HepG2 (cell line): Measurements from ENCODE around the gene GTPBP6. TPM values are rescaled to one million over a fixed set of nuclear protein-coding genes. Genes with fewer than 3 reads are reported as not detected.

Experiments used
- GABPA ChIP-seq, 2 experiments: IDR thresholded peaks; 2 replicates each; pipeline ENCODE4 v1.6.1; 2011 to 2016; ENCODE audit warnings: low read depth in 2 of 2, low read length in 1 of 2, missing biosample characterization in 1 of 2, missing genetic modification characterization in 1 of 2
- GLMP ChIP-seq: sonication (generic); formaldehyde crosslinking; IDR thresholded peaks from 2 replicates; pipeline ENCODE4 v1.9.0; 2021; ENCODE audit warnings: missing genetic modification reagents, mild to moderate bottlenecking, borderline replicate concordance
- NCOA1 ChIP-seq: sonication (generic); formaldehyde crosslinking; IDR thresholded peaks from 2 replicates; pipeline ENCODE4 v1.9.0; 2021; ENCODE audit warnings: missing genetic modification reagents
- PLSCR1 ChIP-seq: sonication (generic); formaldehyde crosslinking; IDR thresholded peaks from 2 replicates; pipeline ENCODE4 v1.5.0; 2020; ENCODE audit warnings: missing genetic modification reagents, mild to moderate bottlenecking, borderline replicate concordance
- RFXANK ChIP-seq: IDR thresholded peaks from 2 replicates; pipeline ENCODE4 v1.6.1; 2016
- TMF1 ChIP-seq: sonication (generic); formaldehyde crosslinking; IDR thresholded peaks from 2 replicates; pipeline ENCODE4 v1.8.1; 2022; ENCODE audit warnings: low read depth, missing genetic modification reagents
- ZMAT3 ChIP-seq: sonication (generic); formaldehyde crosslinking; conservative IDR thresholded peaks from 2 replicates; pipeline ENCODE4 v1.7.0; 2021; ENCODE audit warnings: missing genetic modification reagents
- ZMYM2 ChIP-seq: sonication (generic); formaldehyde crosslinking; IDR thresholded peaks from 2 replicates; pipeline ENCODE4 v1.8.0; 2022; ENCODE audit warnings: mild to moderate bottlenecking, missing genetic modification reagents
- ZNF12 ChIP-seq: sonication (generic); formaldehyde crosslinking; IDR thresholded peaks from 2 replicates; pipeline ENCODE4 v1.5.0; 2020; ENCODE audit warnings: missing genetic modification reagents
- ZNF234 ChIP-seq: sonication (generic); formaldehyde crosslinking; conservative IDR thresholded peaks from 2 replicates; pipeline ENCODE4 v1.5.1; 2020; ENCODE audit warnings: mild to moderate bottlenecking, missing genetic modification reagents
- ZNF317 ChIP-seq: sonication (generic); formaldehyde crosslinking; IDR thresholded peaks from 2 replicates; pipeline ENCODE4 v1.5.0; 2020; ENCODE audit warnings: mild to moderate bottlenecking, missing genetic modification reagents
- ZNF614 ChIP-seq: IDR thresholded peaks from 2 replicates; pipeline ENCODE4 v1.6.1; 2018; ENCODE audit warnings: missing biosample characterization, missing genetic modification reagents, inconsistent platforms, borderline replicate concordance
- ZNF703 ChIP-seq: sonication (generic); formaldehyde crosslinking; IDR thresholded peaks from 2 replicates; pipeline ENCODE4 v1.5.1; 2020; ENCODE audit warnings: missing genetic modification reagents, mild to moderate bottlenecking, moderate library complexity, borderline replicate concordance
- ZSCAN30 ChIP-seq: sonication (generic); formaldehyde crosslinking; IDR thresholded peaks from 2 replicates; pipeline ENCODE4 v1.5.0; 2020; ENCODE audit warnings: mild to moderate bottlenecking, missing genetic modification reagents
- polyA plus RNA-seq, 8 experiments: library from polyadenylated mRNA; depleted of rRNA in 3 of 8; stranded (reverse) in 7 of 8; unstranded in 1 of 8; fragments of >200 nt; fragmentation: Illumina TruSeq in 4 of 8; extraction: Trizol in 4 of 8; gene quantifications; 2 replicates each; pipeline versions ENCODE4 v1.2.1 to v1.2.3, GENCODE V29; 2011 to 2016; ENCODE audit warnings: low read depth in 4 of 8, missing spikeins in 1 of 8, mixed read lengths in 1 of 8; ENCODE audit not compliant: insufficient read depth in 1 of 8
- total RNA-seq, 5 experiments: library from RNA; depleted of rRNA; stranded (reverse); fragments of >200 nt; fragmentation: Illumina TruSeq; extraction: Trizol; gene quantifications; 2 replicates each; pipeline ENCODE4 v1.2.3, GENCODE V29; 2016; ENCODE audit warnings: low read depth in 1 of 5
- TF ChIP-seq, protein P1 (sequence below): sonication (generic); formaldehyde crosslinking; conservative IDR thresholded peaks from 2 replicates; pipeline ENCODE4 v1.4.0; 2020; ENCODE audit warnings: missing genetic modification reagents
- TF ChIP-seq, protein P2 (sequence below): sonication (generic); formaldehyde crosslinking; IDR thresholded peaks from 2 replicates; pipeline ENCODE4 v1.8.0; 2022; ENCODE audit warnings: mild to moderate bottlenecking, missing genetic modification reagents; ENCODE audit not compliant: insufficient replicate concordance
- TF ChIP-seq, protein P3 (sequence below): sonication (generic); formaldehyde crosslinking; IDR thresholded peaks from 2 replicates; pipeline ENCODE4 v1.4.0; 2020; ENCODE audit warnings: missing genetic modification reagents
- TF ChIP-seq, protein P4 (sequence below): sonication (generic); formaldehyde crosslinking; IDR thresholded peaks from 2 replicates; pipeline ENCODE4 v1.9.0; 2021; ENCODE audit warnings: missing genetic modification reagents, borderline replicate concordance

GTPBP6 gene
- total and polyA plus RNA-seq, 2 of the 13 experiments (the other 11 are each of a cell fraction or from before 2014, with no cell fraction given): 20.2 to 39.6 TPM

- TF ChIP-seq RFXANK (CRISPR knock-in tag): no peak
- TF ChIP-seq ZNF12 (CRISPR knock-in tag): no peak; the same call in 1 of the 2 replicates
- TF ChIP-seq, protein P1, sequence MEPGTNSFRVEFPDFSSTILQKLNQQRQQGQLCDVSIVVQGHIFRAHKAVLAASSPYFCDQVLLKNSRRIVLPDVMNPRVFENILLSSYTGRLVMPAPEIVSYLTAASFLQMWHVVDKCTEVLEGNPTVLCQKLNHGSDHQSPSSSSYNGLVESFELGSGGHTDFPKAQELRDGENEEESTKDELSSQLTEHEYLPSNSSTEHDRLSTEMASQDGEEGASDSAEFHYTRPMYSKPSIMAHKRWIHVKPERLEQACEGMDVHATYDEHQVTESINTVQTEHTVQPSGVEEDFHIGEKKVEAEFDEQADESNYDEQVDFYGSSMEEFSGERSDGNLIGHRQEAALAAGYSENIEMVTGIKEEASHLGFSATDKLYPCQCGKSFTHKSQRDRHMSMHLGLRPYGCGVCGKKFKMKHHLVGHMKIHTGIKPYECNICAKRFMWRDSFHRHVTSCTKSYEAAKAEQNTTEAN: no peak
- TF ChIP-seq NCOA1: no peak
- TF ChIP-seq ZNF234 (CRISPR knock-in tag): no peak
- TF ChIP-seq GABPA (IDR thresholded peaks at IDR 0.05; ENCODE audit: low read depth, low read length): no peak
- TF ChIP-seq GABPA (CRISPR knock-in tag; IDR thresholded peaks at IDR 0.05; ENCODE audit: low read depth): no peak
- TF ChIP-seq ZNF703 (CRISPR knock-in tag): no peak
- no peak for TF ChIP-seq PLSCR1 (CRISPR knock-in tag)
- 0 out of 2 replicates have a peak, but pooled peaks have one; percentile 48 for TF ChIP-seq ZMAT3 (CRISPR knock-in tag)
- TF ChIP-seq, protein P2, sequence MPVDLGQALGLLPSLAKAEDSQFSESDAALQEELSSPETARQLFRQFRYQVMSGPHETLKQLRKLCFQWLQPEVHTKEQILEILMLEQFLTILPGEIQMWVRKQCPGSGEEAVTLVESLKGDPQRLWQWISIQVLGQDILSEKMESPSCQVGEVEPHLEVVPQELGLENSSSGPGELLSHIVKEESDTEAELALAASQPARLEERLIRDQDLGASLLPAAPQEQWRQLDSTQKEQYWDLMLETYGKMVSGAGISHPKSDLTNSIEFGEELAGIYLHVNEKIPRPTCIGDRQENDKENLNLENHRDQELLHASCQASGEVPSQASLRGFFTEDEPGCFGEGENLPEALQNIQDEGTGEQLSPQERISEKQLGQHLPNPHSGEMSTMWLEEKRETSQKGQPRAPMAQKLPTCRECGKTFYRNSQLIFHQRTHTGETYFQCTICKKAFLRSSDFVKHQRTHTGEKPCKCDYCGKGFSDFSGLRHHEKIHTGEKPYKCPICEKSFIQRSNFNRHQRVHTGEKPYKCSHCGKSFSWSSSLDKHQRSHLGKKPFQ (CRISPR knock-in tag): no peak
- no peak for TF ChIP-seq ZSCAN30 (CRISPR knock-in tag)
- TF ChIP-seq, protein P3, sequence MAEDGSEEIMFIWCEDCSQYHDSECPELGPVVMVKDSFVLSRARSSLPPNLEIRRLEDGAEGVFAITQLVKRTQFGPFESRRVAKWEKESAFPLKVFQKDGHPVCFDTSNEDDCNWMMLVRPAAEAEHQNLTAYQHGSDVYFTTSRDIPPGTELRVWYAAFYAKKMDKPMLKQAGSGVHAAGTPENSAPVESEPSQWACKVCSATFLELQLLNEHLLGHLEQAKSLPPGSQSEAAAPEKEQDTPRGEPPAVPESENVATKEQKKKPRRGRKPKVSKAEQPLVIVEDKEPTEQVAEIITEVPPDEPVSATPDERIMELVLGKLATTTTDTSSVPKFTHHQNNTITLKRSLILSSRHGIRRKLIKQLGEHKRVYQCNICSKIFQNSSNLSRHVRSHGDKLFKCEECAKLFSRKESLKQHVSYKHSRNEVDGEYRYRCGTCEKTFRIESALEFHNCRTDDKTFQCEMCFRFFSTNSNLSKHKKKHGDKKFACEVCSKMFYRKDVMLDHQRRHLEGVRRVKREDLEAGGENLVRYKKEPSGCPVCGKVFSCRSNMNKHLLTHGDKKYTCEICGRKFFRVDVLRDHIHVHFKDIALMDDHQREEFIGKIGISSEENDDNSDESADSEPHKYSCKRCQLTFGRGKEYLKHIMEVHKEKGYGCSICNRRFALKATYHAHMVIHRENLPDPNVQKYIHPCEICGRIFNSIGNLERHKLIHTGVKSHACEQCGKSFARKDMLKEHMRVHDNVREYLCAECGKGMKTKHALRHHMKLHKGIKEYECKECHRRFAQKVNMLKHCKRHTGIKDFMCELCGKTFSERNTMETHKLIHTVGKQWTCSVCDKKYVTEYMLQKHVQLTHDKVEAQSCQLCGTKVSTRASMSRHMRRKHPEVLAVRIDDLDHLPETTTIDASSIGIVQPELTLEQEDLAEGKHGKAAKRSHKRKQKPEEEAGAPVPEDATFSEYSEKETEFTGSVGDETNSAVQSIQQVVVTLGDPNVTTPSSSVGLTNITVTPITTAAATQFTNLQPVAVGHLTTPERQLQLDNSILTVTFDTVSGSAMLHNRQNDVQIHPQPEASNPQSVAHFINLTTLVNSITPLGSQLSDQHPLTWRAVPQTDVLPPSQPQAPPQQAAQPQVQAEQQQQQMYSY (CRISPR knock-in tag): no peak
- TF ChIP-seq TMF1 (CRISPR knock-in tag): no peak
- TF ChIP-seq, protein P4, sequence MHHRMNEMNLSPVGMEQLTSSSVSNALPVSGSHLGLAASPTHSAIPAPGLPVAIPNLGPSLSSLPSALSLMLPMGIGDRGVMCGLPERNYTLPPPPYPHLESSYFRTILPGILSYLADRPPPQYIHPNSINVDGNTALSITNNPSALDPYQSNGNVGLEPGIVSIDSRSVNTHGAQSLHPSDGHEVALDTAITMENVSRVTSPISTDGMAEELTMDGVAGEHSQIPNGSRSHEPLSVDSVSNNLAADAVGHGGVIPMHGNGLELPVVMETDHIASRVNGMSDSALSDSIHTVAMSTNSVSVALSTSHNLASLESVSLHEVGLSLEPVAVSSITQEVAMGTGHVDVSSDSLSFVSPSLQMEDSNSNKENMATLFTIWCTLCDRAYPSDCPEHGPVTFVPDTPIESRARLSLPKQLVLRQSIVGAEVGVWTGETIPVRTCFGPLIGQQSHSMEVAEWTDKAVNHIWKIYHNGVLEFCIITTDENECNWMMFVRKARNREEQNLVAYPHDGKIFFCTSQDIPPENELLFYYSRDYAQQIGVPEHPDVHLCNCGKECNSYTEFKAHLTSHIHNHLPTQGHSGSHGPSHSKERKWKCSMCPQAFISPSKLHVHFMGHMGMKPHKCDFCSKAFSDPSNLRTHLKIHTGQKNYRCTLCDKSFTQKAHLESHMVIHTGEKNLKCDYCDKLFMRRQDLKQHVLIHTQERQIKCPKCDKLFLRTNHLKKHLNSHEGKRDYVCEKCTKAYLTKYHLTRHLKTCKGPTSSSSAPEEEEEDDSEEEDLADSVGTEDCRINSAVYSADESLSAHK: no peak
- no peak for TF ChIP-seq ZNF614 (CRISPR knock-in tag)
- TF ChIP-seq ZNF317 (CRISPR knock-in tag): 0 out of 2 replicates have a peak, but pooled peaks have one; percentile 46
- peak; percentile 77 for TF ChIP-seq ZMYM2 (CRISPR knock-in tag)
- no peak for TF ChIP-seq GLMP (CRISPR knock-in tag)
Measured at GRCh38 chrX:262381-262909, 56.2 kb downstream of the GTPBP6 start (continued).
